HEK293 (cell line): ENCODE results near the gene PPARA.

ENCODE experiments used
- CTCF ChIA-PET: fragments of 350-600 bp; formaldehyde crosslinking; extraction: SDS; loops from one replicate; lab custom pipeline; 2021; ENCODE audit warnings: antibody characterized with exemption; lab: Yijun Ruan, JAX
- POLR2A ChIA-PET: fragments of 300-600 bp; formaldehyde crosslinking; extraction: SDS; loops from one replicate; lab custom pipeline; 2020; ENCODE audit warnings: antibody characterized with exemption, inconsistent platforms; lab: Yijun Ruan, JAX
- H3K27ac ChIP-seq: fragments of 200-500 bp; sonication (Bioruptor generic); 2 replicates; pipeline ENCODE4 v1.5.1; 2014; ENCODE audit warnings: low read depth, low read length, control low read depth, inconsistent platforms; ENCODE audit errors: extremely low read depth
- H3K36me3 ChIP-seq, 2 experiments: fragments of 200-500 bp in 1 of 2; sonication (Bioruptor generic) in 1 of 2; 1 replicate in 1 of 2; 2 replicates in 1 of 2; pipeline ENCODE4 v1.5.1; 2014 to 2017; ENCODE audit warnings: inconsistent platforms in 2 of 2, low read length in 2 of 2; ENCODE audit not compliant: control insufficient read depth in 2 of 2, insufficient read depth in 1 of 2
- H3K4me1 ChIP-seq: fragments of 200-500 bp; sonication (Bioruptor generic); 2 replicates; pipeline ENCODE4 v1.5.1; 2014; ENCODE audit warnings: mild to moderate bottlenecking, low read length, inconsistent platforms; ENCODE audit not compliant: control insufficient read depth, insufficient read depth
- H3K4me3 ChIP-seq: 2 replicates; pipeline ENCODE4 v1.5.1; 2011; ENCODE audit warnings: low read depth, mild to moderate bottlenecking, control low read depth, low read length, moderate library complexity
- H3K9me3 ChIP-seq: fragments of 200-500 bp; sonication (Bioruptor generic); 2 replicates; pipeline ENCODE4 v1.5.1; 2014; ENCODE audit warnings: low read depth, low read length, inconsistent platforms; ENCODE audit not compliant: control insufficient read depth, insufficient read depth
- IKZF3 ChIP-seq: fragments of 450-650 bp; IDR thresholded peaks from 2 replicates; pipeline ENCODE4 v1.5.0; 2018; ENCODE audit warnings: missing biosample characterization, mild to moderate bottlenecking, missing genetic modification characterization, moderate library complexity
- KLF8 ChIP-seq: fragments of 450-650 bp; formaldehyde crosslinking; IDR thresholded peaks from 2 replicates; pipeline ENCODE4 v1.5.1; 2016; ENCODE audit warnings: missing biosample characterization, missing genetic modification characterization
- PRDM4 ChIP-seq: fragments of 450-650 bp; formaldehyde crosslinking; IDR thresholded peaks from 2 replicates; pipeline ENCODE4 v1.5.1; 2017; ENCODE audit warnings: missing biosample characterization, missing genetic modification characterization
- TCF7L2 ChIP-seq: IDR thresholded peaks from 2 replicates; pipeline ENCODE4 v1.6.1; 2011; ENCODE audit warnings: low read depth, mild to moderate bottlenecking, inconsistent platforms, low read length, moderate library complexity, borderline replicate concordance
- ZBTB1 ChIP-seq: fragments of 450-650 bp; formaldehyde crosslinking; IDR thresholded peaks from 2 replicates; pipeline ENCODE4 v1.5.1; 2016; ENCODE audit warnings: missing biosample characterization, missing genetic modification characterization
- ZFP41 ChIP-seq: fragments of 450-650 bp; formaldehyde crosslinking; IDR thresholded peaks from 2 replicates; pipeline ENCODE4 v1.5.1; 2016; ENCODE audit warnings: missing biosample characterization, missing genetic modification characterization, borderline replicate concordance
- ZNF155 ChIP-seq: fragments of 450-650 bp; formaldehyde crosslinking; IDR thresholded peaks from 2 replicates; pipeline ENCODE4 v1.5.1; 2016; ENCODE audit warnings: missing biosample characterization, missing genetic modification characterization
- ZNF169 ChIP-seq: fragments of 450-650 bp; formaldehyde crosslinking; IDR thresholded peaks from 2 replicates; pipeline ENCODE4 v1.5.1; 2016; ENCODE audit warnings: missing biosample characterization, missing genetic modification characterization
- ZNF280C ChIP-seq: fragments of 450-650 bp; formaldehyde crosslinking; IDR thresholded peaks from 2 replicates; pipeline ENCODE4 v1.5.1; 2016; ENCODE audit warnings: missing biosample characterization, missing genetic modification characterization
- ZNF302 ChIP-seq: fragments of 450-650 bp; formaldehyde crosslinking; IDR thresholded peaks from 2 replicates; pipeline ENCODE4 v1.5.1; 2016; ENCODE audit warnings: missing biosample characterization, missing genetic modification characterization, low read depth
- ZNF311 ChIP-seq: fragments of 450-650 bp; formaldehyde crosslinking; IDR thresholded peaks from 2 replicates; pipeline ENCODE4 v1.5.1; 2017; ENCODE audit warnings: missing biosample characterization, missing genetic modification characterization, borderline replicate concordance
- ZNF335 ChIP-seq: fragments of 450-650 bp; formaldehyde crosslinking; conservative IDR thresholded peaks from 2 replicates; pipeline ENCODE4 v1.5.1; 2016; ENCODE audit warnings: missing biosample characterization, missing genetic modification characterization
- TF ChIP-seq, protein P1 (sequence below): fragments of 450-650 bp; formaldehyde crosslinking; IDR thresholded peaks from 2 replicates; pipeline ENCODE4 v1.5.1; 2016; ENCODE audit warnings: missing biosample characterization, missing genetic modification characterization
- TF ChIP-seq, protein P2 (sequence below): fragments of 450-650 bp; formaldehyde crosslinking; IDR thresholded peaks from 2 replicates; pipeline ENCODE4 v1.5.1; 2016; ENCODE audit warnings: missing biosample characterization, missing genetic modification characterization, borderline replicate concordance
- TF ChIP-seq, protein P3 (sequence below): fragments of 450-650 bp; formaldehyde crosslinking; IDR thresholded peaks from 2 replicates; pipeline ENCODE4 v1.5.1; 2016; ENCODE audit warnings: missing biosample characterization, missing genetic modification characterization
- TF ChIP-seq, protein P4 (sequence below): fragments of 450-650 bp; formaldehyde crosslinking; IDR thresholded peaks from 2 replicates; pipeline ENCODE4 v1.5.1; 2016; ENCODE audit warnings: missing biosample characterization, missing genetic modification characterization, low read depth
- TF ChIP-seq, protein P5 (sequence below): fragments of 450-650 bp; formaldehyde crosslinking; IDR thresholded peaks from 2 replicates; pipeline ENCODE4 v1.5.1; 2016; ENCODE audit warnings: missing biosample characterization, missing genetic modification characterization

PPARA gene

DNA sequence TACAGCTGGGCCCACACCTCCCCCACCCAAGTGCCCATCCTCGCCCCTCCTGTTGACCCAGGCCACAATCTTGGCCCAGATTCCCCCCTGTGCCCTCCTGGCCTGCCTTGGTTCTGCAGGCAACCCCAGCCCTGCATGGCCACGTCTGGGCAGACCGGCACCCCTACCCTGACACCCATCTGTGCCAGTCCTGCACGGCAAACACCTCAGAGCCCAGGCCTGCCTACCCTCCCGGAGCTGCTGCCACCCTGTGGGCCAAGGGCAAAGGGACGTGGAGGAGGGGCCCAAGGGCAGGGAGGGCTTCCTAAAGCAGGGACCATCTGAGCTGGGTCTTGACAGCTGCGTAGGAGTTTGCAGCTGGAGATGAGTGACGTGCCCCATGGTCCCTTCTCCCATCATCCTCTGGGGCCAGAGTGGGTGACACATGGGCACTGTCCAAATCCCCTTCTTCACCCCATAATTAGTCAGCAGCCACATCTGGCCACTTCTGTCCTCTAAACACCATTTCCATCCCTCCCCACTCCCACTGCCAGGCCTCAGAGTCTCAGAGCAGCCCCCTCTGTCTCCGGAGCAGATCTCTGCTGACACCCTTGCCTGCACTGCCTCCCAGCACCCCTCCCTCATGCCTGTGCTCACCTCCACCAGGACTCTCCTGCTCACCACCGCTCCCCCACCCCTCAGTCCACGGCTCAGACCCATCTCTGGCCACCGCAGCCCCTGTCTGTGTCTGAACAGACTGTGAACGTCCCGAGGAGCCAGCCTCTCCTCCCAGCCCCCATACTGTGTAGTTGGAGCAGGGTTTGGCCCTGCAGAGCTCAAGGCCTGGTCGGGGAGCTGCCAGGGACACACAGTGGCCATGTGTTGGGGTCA is 35.6 kb upstream of the PPARA start (continued):
- TF ChIP-seq, protein P1, sequence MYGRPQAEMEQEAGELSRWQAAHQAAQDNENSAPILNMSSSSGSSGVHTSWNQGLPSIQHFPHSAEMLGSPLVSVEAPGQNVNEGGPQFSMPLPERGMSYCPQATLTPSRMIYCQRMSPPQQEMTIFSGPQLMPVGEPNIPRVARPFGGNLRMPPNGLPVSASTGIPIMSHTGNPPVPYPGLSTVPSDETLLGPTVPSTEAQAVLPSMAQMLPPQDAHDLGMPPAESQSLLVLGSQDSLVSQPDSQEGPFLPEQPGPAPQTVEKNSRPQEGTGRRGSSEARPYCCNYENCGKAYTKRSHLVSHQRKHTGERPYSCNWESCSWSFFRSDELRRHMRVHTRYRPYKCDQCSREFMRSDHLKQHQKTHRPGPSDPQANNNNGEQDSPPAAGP: 0 out of 2 replicates have a peak, but pooled peaks have one; percentile 20
- no peak for TF ChIP-seq ZNF335 (tag by site-specific recombination)
- TF ChIP-seq IKZF3: no peak
- TF ChIP-seq, protein P2, sequence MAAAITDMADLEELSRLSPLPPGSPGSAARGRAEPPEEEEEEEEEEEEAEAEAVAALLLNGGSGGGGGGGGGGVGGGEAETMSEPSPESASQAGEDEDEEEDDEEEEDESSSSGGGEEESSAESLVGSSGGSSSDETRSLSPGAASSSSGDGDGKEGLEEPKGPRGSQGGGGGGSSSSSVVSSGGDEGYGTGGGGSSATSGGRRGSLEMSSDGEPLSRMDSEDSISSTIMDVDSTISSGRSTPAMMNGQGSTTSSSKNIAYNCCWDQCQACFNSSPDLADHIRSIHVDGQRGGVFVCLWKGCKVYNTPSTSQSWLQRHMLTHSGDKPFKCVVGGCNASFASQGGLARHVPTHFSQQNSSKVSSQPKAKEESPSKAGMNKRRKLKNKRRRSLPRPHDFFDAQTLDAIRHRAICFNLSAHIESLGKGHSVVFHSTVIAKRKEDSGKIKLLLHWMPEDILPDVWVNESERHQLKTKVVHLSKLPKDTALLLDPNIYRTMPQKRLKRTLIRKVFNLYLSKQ (tag by site-specific recombination): no peak
- no peak for TF ChIP-seq ZNF169
- no peak for TF ChIP-seq ZNF280C (tag by site-specific recombination)
- TF ChIP-seq ZNF302 (tag by site-specific recombination): no peak
- no peak for TF ChIP-seq ZBTB1
- TF ChIP-seq, protein P3, sequence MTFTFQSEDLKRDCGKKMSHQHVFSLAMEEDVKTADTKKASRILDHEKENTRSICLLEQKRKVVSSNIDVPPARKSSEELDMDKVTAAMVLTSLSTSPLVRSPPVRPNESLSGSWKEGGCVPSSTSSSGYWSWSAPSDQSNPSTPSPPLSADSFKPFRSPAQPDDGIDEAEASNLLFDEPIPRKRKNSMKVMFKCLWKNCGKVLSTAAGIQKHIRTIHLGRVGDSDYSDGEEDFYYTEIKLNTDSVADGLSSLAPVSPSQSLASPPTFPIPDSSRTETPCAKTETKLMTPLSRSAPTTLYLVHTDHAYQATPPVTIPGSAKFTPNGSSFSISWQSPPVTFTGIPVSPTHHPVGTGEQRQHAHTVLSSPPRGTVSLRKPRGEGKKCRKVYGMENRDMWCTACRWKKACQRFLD (tag by site-specific recombination): no peak
- no peak for TF ChIP-seq TCF7L2
- TF ChIP-seq, protein P4, sequence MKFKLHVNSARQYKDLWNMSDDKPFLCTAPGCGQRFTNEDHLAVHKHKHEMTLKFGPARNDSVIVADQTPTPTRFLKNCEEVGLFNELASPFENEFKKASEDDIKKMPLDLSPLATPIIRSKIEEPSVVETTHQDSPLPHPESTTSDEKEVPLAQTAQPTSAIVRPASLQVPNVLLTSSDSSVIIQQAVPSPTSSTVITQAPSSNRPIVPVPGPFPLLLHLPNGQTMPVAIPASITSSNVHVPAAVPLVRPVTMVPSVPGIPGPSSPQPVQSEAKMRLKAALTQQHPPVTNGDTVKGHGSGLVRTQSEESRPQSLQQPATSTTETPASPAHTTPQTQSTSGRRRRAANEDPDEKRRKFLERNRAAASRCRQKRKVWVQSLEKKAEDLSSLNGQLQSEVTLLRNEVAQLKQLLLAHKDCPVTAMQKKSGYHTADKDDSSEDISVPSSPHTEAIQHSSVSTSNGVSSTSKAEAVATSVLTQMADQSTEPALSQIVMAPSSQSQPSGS: no peak
- TF ChIP-seq ZFP41 (tag by site-specific recombination): no peak
- no peak for TF ChIP-seq ZNF155 (tag by site-specific recombination)

DNA sequence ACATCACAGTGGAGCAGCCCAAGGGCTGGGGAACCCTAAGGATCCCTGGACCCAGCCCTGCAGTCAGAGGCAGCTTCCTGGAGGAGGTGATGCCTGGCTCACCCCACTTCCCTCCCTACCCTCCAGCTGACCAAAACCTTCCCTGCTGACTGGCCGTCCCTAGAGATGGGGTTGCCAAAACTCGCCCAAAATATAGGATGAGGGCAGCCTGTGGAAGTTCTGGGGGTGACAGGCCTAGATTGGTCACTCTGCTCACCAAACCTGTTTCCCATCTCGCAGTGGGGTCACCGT is 35.0 kb upstream of the PPARA start:
- Histone ChIP-seq H3K36me3 (peaks cover 0 to 13% of the 10 kb centered on the region in 2 experiments; a peak in 1 of 3 replicates), H3K4me1 (no peaks in the 10 kb centered on the region), H3K9me3 (no peaks in the 10 kb centered on the region), H3K27ac (0 out of 2 replicates have a peak overlapping the region, but pooled peaks have one; percentile 24), H3K4me3 (no peak overlapping the region)
- POLR2A ChIA-PET: interaction anchor here (0.5 to 1.0 kb wide), 3 partner anchors 79 to 220 kb away, joined by 3 read pairs; partner anchors contain the start of gene TRMU
- CTCF ChIA-PET: interaction anchor here (0.6 to 10.8 kb wide), 13 partner anchors 10 to 538 kb away, joined by 3 to 251 read pairs (median 4); no protein-coding TSS in a partner anchor
- TF ChIP-seq, protein P5, sequence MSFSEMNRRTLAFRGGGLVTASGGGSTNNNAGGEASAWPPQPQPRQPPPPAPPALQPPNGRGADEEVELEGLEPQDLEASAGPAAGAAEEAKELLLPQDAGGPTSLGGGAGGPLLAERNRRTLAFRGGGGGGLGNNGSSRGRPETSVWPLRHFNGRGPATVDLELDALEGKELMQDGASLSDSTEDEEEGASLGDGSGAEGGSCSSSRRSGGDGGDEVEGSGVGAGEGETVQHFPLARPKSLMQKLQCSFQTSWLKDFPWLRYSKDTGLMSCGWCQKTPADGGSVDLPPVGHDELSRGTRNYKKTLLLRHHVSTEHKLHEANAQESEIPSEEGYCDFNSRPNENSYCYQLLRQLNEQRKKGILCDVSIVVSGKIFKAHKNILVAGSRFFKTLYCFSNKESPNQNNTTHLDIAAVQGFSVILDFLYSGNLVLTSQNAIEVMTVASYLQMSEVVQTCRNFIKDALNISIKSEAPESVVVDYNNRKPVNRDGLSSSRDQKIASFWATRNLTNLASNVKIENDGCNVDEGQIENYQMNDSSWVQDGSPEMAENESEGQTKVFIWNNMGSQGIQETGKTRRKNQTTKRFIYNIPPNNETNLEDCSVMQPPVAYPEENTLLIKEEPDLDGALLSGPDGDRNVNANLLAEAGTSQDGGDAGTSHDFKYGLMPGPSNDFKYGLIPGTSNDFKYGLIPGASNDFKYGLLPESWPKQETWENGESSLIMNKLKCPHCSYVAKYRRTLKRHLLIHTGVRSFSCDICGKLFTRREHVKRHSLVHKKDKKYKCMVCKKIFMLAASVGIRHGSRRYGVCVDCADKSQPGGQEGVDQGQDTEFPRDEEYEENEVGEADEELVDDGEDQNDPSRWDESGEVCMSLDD (tag by site-specific recombination): 0 out of 2 replicates have a peak, but pooled peaks have one; percentile 11
- TF ChIP-seq ZNF311 (tag by site-specific recombination): no peak
- no peak for TF ChIP-seq KLF8
- no peak for TF ChIP-seq ZNF302 (tag by site-specific recombination)
- TF ChIP-seq PRDM4 (tag by site-specific recombination): 0 out of 2 replicates have a peak, but pooled peaks have one; percentile 9
